ENCODE measurements around the gene GNPNAT1.
A peak's percentile ranks its signal among the peaks of the same experiment; 100 is the strongest.

The GNPNAT1 gene
- total RNA-seq, result 14.8 to 28.1 (median 21.5) reads per million in 4 experiments

DNA sequence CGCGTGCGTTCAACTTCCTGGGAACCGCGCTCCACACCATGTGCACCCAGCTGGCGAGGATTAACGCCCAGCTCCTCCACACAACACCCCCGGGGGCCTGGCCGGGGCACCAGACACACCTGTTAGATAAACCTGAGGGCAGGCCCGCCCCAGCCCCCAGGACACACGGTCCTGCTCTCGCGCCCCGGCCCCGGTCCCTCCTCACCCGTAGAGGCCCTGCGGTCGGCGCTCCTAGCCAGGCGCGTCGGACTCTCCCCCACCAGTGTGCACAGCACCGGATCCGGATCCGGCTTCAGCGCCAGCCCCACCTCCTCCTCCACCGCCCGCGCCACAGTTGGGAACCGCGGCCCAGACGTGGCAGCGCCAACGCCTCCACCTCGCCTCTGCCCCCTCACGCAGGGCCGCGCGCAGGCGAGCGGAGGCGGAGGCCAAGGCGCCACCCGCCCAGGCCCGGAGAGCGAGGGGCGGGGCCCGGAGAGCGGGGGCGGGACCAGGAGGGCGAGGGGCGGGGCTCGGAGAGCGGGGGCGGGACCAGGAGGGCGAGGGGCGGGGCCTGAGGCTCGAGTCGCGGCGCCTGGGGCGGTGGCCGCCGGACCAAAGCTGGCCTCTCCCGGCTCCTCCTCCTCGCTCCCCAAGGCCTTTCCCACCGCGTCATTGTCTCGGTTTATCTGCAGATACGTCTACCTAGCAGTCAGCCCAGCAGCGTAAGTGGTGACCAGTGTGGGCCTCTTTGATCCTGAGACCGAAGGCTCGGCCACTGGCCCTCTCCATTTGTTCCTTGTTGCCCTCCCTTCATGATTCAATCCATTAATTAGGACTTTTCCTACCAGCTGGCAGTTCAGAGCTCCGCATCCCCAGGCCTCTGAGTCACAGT lies at the start of gene GNPNAT1:
TSS of gene GNPNAT1 (minus strand) at position 385 of the 874 bp plus-strand sequence. CDS start 6,957 bp downstream, outside the sequence.
- peak; percentile 80 for DNase-seq

DNA sequence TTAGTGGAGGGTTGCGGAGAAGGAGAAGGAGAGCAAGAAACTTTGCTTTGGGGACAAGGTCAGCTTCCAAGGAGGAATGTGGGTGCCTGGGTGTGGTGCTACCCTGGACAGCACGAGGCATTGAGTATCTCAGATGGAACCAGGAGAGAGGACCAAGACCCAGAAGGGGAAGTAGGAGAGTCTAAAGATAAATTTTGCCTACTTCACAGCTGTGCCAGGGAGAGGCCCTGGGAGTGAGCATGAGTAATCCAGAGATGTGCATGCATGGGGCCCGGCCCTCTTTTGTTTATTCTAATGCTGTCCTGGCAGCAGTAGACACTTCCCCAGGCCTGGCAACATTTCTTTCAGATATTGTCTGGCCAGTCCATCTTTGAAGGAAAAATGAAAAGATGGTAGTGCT lies 49.5 kb upstream of the GNPNAT1 start:
- no peak for DNase-seq

DNA sequence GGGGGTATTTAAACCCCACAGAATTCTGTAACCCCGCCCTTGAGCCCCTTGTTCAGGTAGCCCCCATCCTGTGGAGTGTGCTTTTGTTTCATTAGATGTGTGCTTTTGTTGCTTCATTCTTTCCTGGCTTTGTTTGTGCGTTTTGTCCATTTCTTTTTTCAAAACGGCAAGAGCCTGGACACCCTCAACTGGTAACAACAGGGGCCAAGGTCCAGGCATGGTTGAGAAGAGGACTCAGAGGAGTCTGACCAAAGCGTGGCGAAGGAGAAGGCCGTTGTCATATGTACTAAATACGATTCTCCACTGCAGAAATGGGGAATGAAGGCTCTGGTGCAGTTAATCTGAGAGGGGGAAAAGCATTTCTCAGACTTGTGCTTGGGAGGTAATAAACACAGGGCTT lies 46.0 kb upstream of the GNPNAT1 start:
- no peak for DNase-seq

DNA sequence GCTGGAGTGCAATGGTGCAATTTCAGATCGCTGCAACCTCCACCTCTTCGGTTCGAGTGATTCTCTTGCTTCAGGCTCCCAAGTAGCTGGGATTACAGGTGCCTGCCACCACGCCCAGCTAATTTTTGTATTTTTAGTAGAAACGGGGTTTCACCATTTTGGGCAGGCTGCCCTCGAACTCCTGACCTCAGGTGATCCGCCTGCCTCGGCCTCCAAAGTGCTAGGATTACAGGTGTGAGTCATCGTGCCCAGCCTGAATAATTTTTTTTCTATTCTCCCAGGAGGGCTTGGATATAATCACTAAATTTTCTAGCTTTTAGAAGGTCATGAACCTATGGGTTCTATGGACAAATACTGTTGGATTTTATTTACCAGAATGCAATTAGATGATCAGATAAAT lies 44.7 kb upstream of the GNPNAT1 start:
- no peak for DNase-seq

DNA sequence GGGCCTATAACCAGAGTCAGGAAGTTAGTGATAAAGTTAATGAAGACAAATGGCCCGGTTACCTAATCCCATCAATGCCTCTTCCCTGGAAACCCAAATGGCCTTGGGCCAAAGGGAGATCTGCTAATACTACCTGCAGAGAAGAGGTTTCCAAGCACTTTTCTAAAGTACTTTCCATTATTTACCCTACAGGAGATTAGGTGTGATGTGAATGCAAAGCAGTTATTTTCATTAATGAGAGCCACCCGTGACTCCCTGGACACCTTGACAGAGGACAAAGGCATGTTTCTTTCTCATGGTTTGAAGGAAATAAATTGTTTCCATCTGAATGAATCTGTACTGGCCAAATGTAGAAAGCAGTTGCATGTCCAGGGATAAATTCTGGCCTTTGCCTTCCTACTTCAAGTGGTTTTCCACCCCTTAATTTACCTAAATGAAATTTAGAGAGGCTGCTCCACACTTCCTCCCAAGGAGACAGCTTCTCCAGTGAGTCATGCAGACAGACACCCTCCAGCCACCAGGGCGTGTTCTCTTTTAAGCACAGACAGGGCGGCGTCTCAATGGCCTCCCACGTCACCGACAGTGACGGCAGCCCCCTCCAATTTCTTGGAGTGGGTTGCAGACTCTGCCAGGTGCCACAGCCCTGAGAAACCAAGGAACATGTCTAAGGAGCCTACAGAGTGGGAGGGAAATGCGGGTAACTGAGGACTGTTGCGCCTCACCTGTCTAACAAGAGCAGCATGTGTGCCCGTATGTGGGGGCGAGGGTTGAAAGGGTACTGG lies 43.9 kb upstream of the GNPNAT1 start:
- no peak for DNase-seq

DNA sequence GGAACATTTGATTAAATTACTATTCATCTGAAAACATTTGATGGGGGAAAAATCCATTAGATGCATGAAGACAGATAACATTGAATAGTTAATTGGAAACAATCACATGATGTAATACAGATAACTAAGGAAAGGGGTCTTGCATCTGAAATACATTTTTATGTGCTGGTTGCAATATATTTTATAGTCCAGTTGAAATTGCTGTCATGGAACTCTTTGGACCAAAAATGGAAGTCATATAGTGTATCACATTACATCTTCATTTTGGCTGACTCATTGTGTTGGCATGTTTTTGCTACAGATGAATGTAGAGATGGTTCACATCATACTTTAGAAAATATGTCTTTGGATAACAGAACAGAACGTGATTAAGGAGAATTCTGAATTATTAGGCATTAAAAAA lies 43.0 kb upstream of the GNPNAT1 start:
- DNase-seq, result no peak

DNA sequence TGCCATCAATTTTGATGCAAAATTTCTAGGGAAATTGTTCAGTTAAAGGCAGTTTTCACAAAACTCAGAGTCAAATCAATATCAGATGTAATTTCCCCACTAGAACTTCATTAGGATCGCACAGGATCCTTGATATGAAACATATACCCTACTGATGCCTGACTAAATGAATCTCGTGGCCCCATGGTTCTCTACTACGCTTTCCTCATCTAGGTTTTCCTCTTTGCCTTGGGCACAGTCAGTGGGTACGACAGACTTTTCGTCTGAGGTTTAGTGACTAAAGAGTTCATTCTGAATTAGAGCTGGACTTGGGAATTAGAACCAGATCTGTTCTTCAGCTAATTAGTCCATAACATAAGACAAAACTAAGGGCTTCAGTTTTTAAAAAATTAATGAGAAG lies 42.5 kb upstream of the GNPNAT1 start:
- no peak for DNase-seq

DNA sequence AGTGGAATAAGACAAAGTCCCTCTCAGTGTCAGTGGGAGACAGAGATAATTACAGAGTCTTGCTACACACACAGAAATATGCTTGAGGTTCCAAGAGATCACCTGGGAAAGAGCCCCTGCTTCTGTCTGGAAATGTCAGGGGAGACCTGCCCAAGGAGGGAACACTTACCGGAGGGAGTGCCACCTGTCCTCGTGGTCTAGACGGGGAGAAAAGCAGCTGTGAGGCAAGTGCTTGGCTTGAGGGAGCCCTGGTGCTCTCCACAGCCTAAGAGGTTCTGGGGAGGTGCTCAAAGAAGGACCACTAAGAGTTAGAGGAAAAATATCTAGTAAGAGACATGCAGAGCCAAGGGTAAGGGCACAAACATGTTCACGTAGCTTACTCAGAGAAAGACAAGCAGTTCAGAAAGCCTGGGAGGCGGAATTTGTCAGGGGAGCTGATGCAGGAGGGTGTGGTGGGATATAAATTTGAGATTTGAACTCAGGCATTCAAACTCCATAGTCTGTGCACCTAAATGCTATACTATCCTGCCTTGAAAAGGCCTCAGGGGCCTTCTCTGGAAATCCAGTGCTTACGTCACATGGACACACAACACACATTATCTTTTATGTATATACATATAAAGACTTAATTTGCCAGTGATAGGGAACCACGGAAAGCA lies 38.2 kb upstream of the GNPNAT1 start:
- no peak for DNase-seq

DNA sequence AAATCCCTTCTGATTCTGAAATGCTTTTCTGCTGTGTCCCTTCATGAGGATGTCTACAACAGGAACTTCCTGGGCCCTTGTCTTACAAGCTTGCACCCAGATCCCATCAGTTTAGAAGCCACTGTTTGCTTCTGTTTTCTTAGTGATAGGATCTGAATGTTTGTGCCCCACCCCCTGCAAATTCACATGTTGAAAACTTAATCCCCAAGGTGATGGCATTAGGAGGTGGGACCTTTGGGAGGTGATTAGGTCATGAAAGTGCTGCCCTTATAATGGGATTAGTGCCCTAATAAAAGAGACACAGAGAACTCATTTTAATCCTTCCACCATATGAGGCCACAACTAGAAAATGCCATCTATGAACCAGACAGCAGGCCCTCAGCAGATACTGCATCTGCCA lies 36.0 kb upstream of the GNPNAT1 start:
- DNase-seq, result no peak

DNA sequence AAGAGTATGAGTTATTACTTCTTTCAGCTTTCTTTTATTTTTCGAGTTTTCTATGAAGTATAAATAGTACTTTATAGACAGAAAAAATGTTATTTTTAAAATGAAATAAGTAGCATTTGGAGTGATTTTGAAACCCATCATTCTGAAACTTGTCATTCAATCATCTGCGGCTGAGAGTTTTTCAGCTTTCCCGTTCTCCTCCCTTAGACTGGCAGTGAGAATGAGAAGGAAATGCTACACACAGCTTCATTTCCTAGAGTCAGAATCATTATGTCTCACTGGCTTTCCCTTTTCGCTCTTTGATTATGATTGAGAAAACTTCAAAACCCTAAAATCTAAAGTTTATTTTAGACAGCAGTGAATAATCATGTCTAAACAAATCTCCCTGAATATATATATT lies 33.7 kb upstream of the GNPNAT1 start:
- DNase-seq, result no peak

DNA sequence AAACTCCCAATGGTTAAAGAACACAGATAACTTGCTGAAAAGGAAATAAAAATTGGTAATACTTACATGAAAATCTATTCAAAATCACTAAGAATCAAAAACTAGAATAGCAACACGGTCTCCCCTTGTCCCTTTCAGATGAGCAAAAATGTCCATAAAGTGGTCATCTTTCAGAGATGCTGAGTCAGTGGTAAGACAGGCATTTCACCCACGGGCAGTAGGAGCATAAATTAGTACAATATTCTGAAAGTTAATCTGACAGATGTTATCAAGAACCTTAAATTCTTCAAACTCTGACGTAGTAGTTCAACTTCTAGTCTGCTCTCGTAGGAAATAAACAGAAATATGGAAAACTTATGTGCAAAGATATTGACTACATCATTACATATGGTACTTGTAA lies 33.1 kb upstream of the GNPNAT1 start:
- DNase-seq, result no peak

DNA sequence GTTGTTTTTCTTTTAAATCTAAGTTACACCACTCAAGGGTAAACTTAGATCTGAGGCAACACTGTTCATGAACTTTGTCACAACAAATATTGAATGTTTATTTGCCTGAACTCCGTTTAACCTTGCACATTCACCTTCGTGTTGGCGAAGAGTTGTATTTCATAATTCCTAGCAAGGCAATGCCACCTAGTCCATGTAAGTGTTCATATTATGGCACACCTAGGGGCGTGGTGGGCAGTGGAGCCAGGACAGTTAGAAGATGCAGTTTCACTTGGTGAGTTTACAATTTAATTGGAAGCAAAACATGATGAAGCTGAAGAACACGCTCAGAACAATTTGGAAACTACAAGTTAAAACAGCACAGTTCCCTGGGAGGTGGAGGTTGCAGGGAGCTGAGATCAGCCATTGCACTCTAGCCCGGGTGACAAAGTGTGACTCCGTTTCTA lies 30.4 kb upstream of the GNPNAT1 start:
- no peak for DNase-seq

DNA sequence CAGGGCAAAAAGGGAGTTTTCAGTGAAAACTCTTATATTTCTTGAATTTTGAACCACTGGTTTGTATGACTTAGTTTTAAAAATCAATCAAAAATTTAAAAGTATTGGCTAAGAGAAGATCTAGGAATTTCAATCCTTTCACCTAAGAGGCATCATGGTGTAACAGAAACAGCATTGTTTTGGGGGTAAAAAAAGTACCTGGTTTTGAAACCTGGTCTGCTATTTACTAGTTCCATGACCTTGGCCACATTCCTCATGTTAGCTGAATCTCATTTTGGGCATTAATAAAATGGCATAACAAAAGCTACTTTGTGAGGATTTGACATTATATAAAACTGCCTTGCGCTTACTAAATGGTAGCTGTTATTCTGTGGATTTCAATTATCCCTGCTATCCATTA lies 16.7 kb upstream of the GNPNAT1 start:
- DNase-seq, result no peak

DNA sequence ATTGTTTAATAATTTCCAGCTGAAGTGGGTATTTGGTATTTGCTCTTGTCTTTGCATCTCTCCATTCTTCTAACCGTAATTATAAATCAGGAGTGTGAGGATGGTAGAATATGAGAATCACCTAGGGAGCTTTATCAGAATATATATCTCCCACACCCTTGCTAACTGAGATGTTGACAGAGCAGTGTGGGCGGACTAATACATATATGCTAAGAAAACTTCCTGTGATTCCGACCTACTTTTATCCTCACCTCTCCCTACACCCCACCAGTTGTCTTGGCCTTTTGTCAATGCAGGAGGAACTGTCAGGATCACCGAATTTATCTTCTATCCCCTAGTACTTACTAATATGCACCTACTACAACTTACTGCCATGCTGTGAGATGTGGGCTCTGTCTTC lies 14.7 kb upstream of the GNPNAT1 start:
- DNase-seq, result no peak

DNA sequence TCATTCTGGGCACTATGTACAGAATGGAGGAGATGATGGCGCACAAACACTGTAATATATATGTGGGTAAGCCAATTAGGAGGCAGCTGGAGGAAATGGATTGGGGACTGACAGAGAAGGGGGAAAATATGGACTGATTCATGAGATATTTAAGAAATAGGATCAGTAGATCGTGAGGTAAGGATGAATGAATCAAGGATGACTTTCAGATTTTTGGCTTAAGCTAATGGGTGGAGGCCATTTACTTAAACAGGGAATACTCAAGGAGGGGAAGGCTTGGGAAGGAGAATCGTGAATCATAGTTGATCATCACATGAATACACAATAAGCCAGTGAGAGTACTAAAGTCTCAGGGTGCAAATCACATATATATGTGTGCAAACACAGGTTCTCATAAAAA lies 11.2 kb upstream of the GNPNAT1 start:
- no peak for DNase-seq

DNA sequence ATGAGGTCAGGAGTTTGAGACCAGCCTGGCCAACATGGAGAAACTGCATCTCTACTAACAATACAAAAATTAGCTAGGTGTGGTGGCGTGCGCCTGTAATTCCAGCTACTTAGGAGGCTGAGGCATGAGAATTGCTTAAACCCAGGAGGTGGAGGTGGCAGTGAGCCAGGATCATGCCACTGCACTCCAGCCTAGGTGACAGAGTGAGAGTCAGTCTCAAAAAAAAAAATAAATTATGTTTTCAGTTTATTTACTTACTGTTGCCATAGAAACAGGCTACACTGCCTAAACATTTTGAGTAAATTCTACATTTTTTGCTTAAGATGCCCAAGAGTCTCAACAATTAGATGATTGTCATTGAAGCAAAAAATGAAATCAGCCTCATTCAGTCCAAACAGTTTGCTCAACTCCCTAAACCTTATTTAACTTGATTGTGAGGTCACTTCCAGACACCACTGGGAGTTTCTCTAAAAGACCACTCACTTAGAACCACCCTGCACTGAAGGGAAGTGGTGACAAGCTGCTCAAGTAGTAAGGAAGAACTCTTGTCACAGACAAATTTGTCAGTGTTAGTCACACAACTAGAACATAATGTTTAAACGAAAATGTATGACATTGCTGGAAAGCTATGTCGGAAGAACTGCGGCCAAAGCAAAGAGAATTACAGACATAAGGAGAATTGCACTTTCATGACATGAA lies 9.8 kb upstream of the GNPNAT1 start:
- DNase-seq, result no peak

DNA sequence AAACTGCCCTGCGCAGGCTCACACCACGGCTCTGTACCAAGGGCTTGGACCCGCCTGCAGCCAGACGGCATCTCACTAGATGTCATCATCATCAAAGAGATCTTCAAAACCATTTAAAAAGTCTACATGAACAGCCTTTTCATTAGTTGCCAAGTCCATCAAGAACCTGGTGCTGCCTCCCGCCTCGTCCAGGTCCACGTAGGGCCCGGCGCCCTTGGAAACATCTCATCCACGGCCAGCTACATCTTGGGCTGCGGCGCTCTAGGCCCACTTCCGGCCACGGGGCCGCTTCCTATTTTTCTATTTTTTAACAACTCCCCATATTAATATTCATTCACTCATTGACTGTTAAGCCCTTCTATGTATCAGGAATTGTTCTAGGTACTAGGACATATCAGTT lies 7.4 kb upstream of the GNPNAT1 start:
- no peak for DNase-seq

DNA sequence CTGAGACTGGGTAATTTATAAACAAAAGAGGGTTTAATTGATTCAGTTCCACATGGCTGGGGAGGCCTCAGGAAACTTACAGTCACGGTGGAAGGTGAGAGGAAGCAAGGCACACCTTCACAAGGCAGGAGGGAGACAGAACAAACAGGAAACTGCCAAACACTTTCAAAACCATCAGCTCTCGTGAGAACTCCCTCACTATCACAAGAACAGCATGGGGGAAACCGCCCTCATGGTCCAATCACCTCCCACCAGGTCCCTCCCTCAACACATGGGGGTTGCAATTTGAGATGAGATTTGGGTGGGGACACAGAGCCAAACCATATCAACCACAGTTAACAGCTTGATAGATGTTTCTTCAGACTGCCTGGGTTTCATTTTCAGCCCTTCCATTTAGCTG lies 6.2 kb upstream of the GNPNAT1 start:
- DNase-seq, result no peak

DNA sequence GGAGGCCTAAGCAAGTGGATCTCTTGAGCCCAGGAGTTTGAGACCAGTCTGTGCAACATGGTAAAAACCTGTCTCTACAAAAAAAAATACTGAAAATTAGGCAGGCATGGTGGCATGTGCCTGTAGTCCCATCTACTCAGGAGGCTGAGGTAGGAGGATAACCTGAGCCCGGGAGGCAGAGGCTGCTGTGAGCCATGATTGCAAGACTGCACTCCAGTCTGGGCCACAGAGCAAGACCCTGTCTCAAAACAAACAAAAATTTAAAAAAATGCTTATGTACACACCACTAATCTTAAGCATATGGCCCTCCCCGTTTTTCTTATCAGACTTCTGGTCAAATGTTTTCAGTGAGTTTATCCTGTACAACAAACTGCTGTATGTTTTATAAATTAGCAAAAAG lies 1.7 kb upstream of the GNPNAT1 start:
- no peak for DNase-seq

DNA sequence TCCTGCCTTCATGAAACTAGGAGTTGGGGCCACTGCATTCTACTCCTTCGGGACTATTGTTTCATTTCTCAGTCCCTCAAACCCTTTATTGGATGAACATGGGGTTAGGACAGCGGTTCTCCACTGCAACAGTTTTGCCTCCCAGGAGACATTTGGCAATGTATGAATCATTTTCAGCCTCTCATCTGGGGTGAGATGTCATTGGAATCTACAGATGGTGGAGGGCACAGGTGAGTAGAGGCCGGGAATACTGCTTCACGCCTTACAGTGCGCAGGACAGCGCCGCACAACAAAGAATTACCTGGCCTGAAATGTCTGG lies 649 bp upstream of the GNPNAT1 start:
- no peak for DNase-seq

DNA sequence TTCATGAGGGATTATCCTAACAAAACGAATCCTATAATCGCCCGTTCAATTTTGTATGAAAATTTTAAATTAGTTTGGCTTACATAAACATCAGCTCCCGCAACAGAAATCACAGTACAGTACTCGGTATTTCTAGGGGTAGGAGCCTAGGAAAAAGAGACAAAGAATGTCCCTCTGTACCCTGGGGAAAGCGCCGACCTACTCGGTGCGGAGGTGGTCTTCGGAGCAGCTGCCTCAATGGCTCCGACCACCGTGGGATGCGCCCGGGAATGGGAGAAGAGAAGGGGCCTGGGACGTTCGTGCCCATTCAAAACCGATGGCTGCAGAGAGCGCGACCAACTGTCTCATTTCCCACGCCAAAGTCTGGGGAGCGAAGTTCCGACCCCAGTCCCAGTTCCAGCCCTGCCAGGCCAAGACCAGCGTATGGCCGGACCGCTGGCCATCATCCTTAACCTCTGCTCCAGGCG lies 618 bp downstream of the GNPNAT1 start:
- no peak for DNase-seq

DNA sequence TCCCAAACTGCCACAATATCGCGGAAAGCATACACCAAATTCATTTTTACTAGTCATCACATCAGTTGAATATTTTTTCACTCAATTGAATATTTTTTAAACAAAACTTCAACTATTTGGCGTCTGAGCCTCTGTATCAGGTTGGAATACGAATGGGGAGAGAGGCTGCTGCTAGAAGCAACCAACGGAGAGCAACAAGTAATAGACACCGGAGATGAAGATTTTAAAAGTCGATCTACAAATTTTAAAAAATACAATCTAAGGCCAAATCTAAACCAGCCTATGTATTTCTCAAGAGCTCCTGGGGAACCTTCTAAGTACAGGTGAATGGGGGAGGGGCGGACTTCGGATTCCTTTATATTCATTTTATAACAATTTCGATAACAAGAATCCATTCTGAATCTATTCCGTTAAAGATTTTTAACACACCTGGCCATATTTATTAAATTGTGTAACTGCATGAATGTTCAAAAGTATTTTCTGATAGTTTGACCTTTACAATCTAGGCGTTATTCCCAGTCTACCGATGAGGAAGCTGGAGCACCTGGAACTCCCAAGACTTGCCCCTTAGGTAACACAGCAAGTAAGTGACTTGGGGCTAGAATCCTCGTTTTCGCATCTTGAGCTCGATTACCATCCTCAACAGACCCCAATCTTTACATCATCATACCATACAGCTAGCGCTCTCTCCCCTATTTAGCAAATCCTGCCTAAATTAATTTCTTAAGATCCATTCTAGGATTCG lies 1.2 kb downstream of the GNPNAT1 start:
- no peak for DNase-seq
